ENCODE data around the gene ENO1.

The ENO1 gene

GRCh38 chr1:8870616-8871538, 7.6 kb downstream of the ENO1 start:
- no peak for DNase-seq

- no peak for DNase-seq
Measured at GRCh38 chr1:8870103-8870502, 8.4 kb downstream of the ENO1 start.

GRCh38 chr1:8867878-8868567, 10.5 kb downstream of the ENO1 start:
- DNase-seq, result no peak

GRCh38 chr1:8866792-8867415, 11.6 kb downstream of the ENO1 start:
- DNase-seq, result no peak

- no peak for DNase-seq
Measured at GRCh38 chr1:8866173-8866791, 12.2 kb downstream of the ENO1 start.

- no peak for DNase-seq
Measured at GRCh38 chr1:8864713-8865344, 13.7 kb downstream of the ENO1 start.

GRCh38 chr1:8863794-8864233, 14.7 kb downstream of the ENO1 start:
- DNase-seq, result no peak

GRCh38 chr1:8863138-8863537, 15.3 kb downstream of the ENO1 start:
- no peak for DNase-seq

- no peak for DNase-seq
Measured at GRCh38 chr1:8862528-8862927, 16.0 kb downstream of the ENO1 start.

GRCh38 chr1:8860738-8861516, 17.6 kb downstream of the ENO1 start:
- DNase-seq, result no peak

GRCh38 chr1:8858888-8859706, 19.4 kb downstream of the ENO1 start:
- peak; percentile 23 to 42 for DNase-seq

- DNase-seq, result no peak
Measured at GRCh38 chr1:8858112-8858668, 20.3 kb downstream of the ENO1 start.

GRCh38 chr1:8856689-8857412, 21.6 kb downstream of the ENO1 start:
- DNase-seq, result no peak

- no peak for DNase-seq
Measured at GRCh38 chr1:8854240-8854639, 24.2 kb downstream of the ENO1 start.

- no peak for DNase-seq
Measured at GRCh38 chr1:8851060-8851459, 27.4 kb downstream of the ENO1 start.

- peak; percentile 89 to 92 for DNase-seq
Measured at GRCh38 chr1:8848663-8849386, 29.7 kb downstream of the ENO1 start.

- DNase-seq, result no peak
Measured at GRCh38 chr1:8847990-8848389, 30.5 kb downstream of the ENO1 start.

GRCh38 chr1:8846263-8846662, 32.2 kb downstream of the ENO1 start:
- DNase-seq, result no peak
